ENCODE data around the gene SLC25A10. TPM values are rescaled to one million over a fixed set of nuclear protein-coding genes. Genes with fewer than 3 reads are reported as not detected.
A peak's percentile ranks its signal among the peaks of the same experiment; 100 is the strongest.

Gene SLC25A10
- total RNA-seq, 1 donor from 2014 or later = 6.7 TPM

GRCh38 chr17:81741049-81741593 lies 29.0 kb downstream of the SLC25A10 start:
- Mint-ChIP-seq H3K4me1 (ENCODE audit: unreplicated experiment) (no peaks in the 10 kb centered on the region), H3K27me3 (ENCODE audit: unreplicated experiment) (peaks cover 1% of the 10 kb centered on the region), H3K4me3 (ENCODE audit: unreplicated experiment) (no peak overlapping the region), H3K36me3 (ENCODE audit: low read depth, unreplicated experiment) (peaks cover 3% of the 10 kb centered on the region), H3K9me3 (ENCODE audit: unreplicated experiment) (no peaks in the 10 kb centered on the region), H3K27ac (ENCODE audit: unreplicated experiment) (no peak overlapping the region)
- no peak for TF ChIP-seq CTCF (IDR thresholded peaks at IDR 0.05; ENCODE audit: unreplicated experiment)
- DNase-seq (ENCODE audit: low spot score) = no peak

GRCh38 chr17:81741594-81742452 lies 29.7 kb downstream of the SLC25A10 start:
- no peak for DNase-seq (ENCODE audit: low spot score)
- H3K27ac Mint-ChIP-seq (ENCODE audit: unreplicated experiment) = no peak overlapping the region
- peaks cover 1% of the 10 kb centered on the region for H3K27me3 Mint-ChIP-seq (ENCODE audit: unreplicated experiment)
- H3K4me3 Mint-ChIP-seq (ENCODE audit: unreplicated experiment) = no peak overlapping the region
- no peak for TF ChIP-seq CTCF (IDR thresholded peaks at IDR 0.05; ENCODE audit: unreplicated experiment)
- H3K9me3 Mint-ChIP-seq (ENCODE audit: unreplicated experiment) = no peaks in the 10 kb centered on the region
- H3K36me3 Mint-ChIP-seq (ENCODE audit: low read depth, unreplicated experiment) = peaks cover 3% of the 10 kb centered on the region
- H3K4me1 Mint-ChIP-seq (ENCODE audit: unreplicated experiment) = no peaks in the 10 kb centered on the region

Small RNA genes within 50 kb of the gene (microRNA-seq; reads per million reads assigned to microRNA genes)
- gene MIR6786 (ENCODE audit: unreplicated experiment) = 3.1 reads per million, percentile 39 among the genes with 10 or more reads in this experiment

Other genes starting within 250 kb of the SLC25A10 start
- 4,184 TPM for gene ACTG1, start 199.5 kb upstream of the SLC25A10 start, total RNA-seq (ENCODE audit: unreplicated experiment)
- 1.5 TPM for gene FSCN2, start 183.9 kb upstream of the SLC25A10 start, total RNA-seq (ENCODE audit: unreplicated experiment)
- gene FAAP100, start 159.9 kb upstream of the SLC25A10 start, total RNA-seq (ENCODE audit: unreplicated experiment) = 40.6 TPM
- 133 TPM for gene NPLOC4, start 75.2 kb upstream of the SLC25A10 start, total RNA-seq (ENCODE audit: unreplicated experiment)
- 2.5 TPM for gene TSPAN10, start 75.1 kb upstream of the SLC25A10 start, total RNA-seq (ENCODE audit: unreplicated experiment)
- gene PDE6G, start 55.7 kb upstream of the SLC25A10 start, total RNA-seq (ENCODE audit: unreplicated experiment) = 1.1 TPM
- gene OXLD1, start 45.7 kb upstream of the SLC25A10 start, total RNA-seq (ENCODE audit: unreplicated experiment) = 22.4 TPM
- gene CCDC137, start 45.5 kb upstream of the SLC25A10 start, total RNA-seq (ENCODE audit: unreplicated experiment) = 31.8 TPM
- gene ARL16, start 28.5 kb upstream of the SLC25A10 start, total RNA-seq (ENCODE audit: unreplicated experiment) = 54.0 TPM
- 142 TPM for gene HGS, start 28.3 kb upstream of the SLC25A10 start, total RNA-seq (ENCODE audit: unreplicated experiment)
- gene MRPL12, start 8.9 kb upstream of the SLC25A10 start, total RNA-seq (ENCODE audit: unreplicated experiment) = 58.5 TPM
- not detected for gene GCGR, start 91.9 kb downstream of the SLC25A10 start, total RNA-seq (ENCODE audit: unreplicated experiment)
- 190 TPM for gene MCRIP1, start 121.0 kb downstream of the SLC25A10 start, total RNA-seq (ENCODE audit: unreplicated experiment)
- not detected for gene PPP1R27, start 122.8 kb downstream of the SLC25A10 start, total RNA-seq (ENCODE audit: unreplicated experiment)
- 678 TPM for gene P4HB, start 148.3 kb downstream of the SLC25A10 start, total RNA-seq (ENCODE audit: unreplicated experiment)
- 443 TPM for gene ARHGDIA, start 159.1 kb downstream of the SLC25A10 start, total RNA-seq (ENCODE audit: unreplicated experiment)
- 127 TPM for gene ALYREF, start 179.3 kb downstream of the SLC25A10 start, total RNA-seq (ENCODE audit: unreplicated experiment)
- 121 TPM for gene ANAPC11, start 179.4 kb downstream of the SLC25A10 start, total RNA-seq (ENCODE audit: unreplicated experiment)
- 0.56 TPM for gene NPB, start 190.0 kb downstream of the SLC25A10 start, total RNA-seq (ENCODE audit: unreplicated experiment)
- gene PCYT2, start 199.1 kb downstream of the SLC25A10 start, total RNA-seq (ENCODE audit: unreplicated experiment) = 26.8 TPM
- 14.4 TPM for gene SIRT7, start 205.9 kb downstream of the SLC25A10 start, total RNA-seq (ENCODE audit: unreplicated experiment)
- 23.6 TPM for gene MAFG, start 215.5 kb downstream of the SLC25A10 start, total RNA-seq (ENCODE audit: unreplicated experiment)
- gene PYCR1, start 225.0 kb downstream of the SLC25A10 start, total RNA-seq (ENCODE audit: unreplicated experiment) = 24.4 TPM
- not detected for gene MYADML2, start 234.9 kb downstream of the SLC25A10 start, total RNA-seq (ENCODE audit: unreplicated experiment)
- gene NOTUM, start 248.9 kb downstream of the SLC25A10 start, total RNA-seq (ENCODE audit: unreplicated experiment) = not detected

Data from endothelial cell (in vitro differentiated cells).